Stimulated activated CD4-positive, alpha-beta T cell treated with anti-CD3 and anti-CD28 coated beads, Interleukin-2, amount 100 ng/mL, for 24 hours (primary cell): ENCODE data around the gene NOC2L.
A peak's percentile ranks its signal among the peaks of the same experiment; 100 is the strongest.

Experiments used
- DNase-seq, 2 donors: peaks; one replicate each; pipeline ENCODE4 v3.0.0-alpha.2; 2020

NOC2L gene

DNA sequence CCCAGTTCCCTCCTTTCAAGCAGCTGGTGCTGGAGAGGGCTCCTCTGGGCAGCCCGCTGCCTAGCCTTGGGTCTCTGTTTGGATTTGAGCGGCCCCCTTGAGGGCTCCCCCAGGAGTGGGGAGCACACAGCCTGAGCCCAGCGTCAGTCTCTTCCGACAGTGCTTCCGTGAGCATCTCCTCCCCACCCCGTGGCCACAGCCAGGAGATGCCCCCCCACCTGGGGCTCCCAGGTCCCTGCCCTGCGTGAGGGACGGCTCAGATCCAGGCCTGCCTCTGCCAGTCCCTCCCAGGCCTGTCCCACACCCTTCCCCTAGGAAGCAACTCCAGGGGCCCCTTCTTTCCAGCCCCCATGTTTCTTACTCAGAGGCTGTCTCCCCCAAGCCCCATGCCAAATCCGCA lies 31.8 kb downstream of the NOC2L start:
- DNase-seq, result no peak

DNA sequence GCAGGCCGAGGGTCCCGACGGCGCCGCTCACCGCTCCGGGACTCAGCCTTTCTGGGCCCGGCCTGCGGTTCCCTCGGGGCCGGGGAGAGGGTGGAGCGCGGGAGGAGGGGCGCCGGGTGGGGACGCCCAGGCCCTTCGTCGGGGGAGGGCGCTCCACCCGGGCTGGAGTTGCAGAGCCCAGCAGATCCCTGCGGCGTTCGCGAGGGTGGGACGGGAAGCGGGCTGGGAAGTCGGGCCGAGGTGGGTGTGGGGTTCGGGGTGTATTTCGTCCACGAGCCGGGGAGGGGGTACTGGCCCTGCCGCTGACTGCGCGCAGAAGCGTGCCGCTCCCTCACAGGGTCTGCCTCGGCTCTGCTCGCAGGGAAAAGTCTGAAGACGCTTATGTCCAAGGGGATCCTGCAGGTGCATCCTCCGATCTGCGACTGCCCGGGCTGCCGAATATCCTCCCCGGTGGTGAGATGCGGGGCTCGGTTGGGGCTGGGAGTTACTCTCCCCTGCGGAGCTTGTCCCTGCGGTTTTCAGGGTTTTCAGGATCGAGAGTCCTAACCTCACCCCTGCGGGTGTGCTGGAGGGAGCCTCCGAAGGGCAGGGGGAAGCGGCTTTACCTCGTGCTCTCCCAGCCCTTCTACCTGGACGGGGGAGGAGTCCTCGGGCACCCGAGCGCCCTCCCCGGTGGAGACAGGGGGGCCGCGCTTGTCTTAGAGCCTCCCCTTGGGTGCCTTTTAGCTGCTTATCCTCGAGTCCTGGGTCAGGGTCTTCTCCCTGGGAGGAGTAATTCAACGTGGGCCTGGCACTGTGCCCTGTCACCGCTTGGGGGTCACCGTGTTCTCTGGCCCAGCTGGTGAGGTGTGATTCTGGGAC lies 33.3 kb downstream of the NOC2L start:
- no peak for DNase-seq

DNA sequence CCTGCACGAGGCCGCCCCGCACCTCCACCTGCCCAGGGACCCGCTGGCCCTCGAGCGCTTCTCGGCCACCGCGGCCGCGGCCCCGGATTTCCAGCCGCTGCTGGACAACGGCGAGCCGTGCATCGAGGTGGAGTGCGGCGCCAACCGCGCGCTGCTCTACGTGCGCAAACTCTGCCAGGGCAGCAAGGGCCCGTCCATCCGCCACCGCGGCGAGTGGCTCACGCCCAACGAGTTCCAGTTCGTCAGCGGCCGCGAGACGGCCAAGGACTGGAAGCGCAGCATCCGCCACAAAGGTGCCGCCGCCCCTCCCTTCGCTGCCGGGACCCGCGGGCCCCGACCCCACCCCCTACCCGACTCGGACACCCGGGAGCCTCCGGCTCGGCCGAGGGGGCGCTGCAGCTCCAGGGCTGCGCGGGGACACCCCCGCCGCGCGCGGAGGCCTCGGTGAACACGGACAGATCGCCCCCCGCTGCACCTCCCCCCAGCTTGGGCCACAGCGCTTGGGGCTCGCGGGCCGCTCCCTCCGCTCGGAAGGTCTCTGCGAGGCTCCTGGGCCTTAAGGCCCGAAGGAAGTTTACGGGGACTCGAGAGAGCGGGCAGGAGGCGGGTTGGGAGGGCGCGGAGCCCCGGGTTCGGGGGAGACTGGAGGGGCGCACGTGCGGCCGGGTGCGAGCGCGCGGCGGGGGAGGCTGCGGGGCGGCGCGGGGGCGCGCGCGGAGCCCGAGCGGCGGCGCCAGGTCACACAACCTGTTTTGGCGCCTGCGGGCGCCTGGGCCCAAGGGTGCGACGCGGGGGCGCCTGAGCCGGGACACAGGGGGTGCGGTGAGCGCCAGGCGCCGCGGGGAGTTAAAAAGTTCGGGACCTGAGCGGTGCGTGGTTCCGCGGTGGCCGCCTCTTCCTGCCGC lies 34.1 kb downstream of the NOC2L start:
- no peak for DNase-seq

DNA sequence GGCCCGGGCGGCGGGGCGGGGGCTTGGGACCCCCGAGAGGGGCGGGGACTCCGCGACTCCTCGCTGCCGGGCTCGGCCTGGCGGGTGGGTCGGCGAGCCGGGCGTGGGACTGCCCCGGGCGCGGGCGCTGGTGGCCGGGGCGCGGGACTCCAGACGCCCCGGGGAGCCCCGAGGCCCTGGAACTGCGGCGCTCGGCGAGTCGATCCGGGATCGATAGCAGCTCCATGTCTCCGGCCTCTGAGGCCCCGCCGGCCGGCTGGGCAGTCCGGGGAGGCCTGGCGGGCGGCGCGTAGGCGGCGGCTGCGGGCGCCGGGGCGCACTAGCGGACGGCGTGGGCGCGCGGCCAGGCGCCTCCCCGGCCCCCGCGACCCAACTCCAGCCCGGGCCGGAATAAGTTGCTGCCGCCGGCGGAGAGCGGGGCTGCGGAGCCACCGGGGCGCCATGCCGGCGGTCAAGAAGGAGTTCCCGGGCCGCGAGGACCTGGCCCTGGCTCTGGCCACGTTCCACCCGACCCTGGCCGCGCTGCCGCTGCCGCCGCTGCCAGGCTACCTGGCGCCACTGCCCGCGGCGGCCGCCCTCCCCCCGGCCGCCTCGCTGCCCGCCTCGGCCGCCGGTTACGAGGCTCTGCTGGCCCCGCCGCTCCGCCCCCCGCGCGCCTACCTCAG lies 34.9 kb downstream of the NOC2L start:
- DNase-seq, result no peak

DNA sequence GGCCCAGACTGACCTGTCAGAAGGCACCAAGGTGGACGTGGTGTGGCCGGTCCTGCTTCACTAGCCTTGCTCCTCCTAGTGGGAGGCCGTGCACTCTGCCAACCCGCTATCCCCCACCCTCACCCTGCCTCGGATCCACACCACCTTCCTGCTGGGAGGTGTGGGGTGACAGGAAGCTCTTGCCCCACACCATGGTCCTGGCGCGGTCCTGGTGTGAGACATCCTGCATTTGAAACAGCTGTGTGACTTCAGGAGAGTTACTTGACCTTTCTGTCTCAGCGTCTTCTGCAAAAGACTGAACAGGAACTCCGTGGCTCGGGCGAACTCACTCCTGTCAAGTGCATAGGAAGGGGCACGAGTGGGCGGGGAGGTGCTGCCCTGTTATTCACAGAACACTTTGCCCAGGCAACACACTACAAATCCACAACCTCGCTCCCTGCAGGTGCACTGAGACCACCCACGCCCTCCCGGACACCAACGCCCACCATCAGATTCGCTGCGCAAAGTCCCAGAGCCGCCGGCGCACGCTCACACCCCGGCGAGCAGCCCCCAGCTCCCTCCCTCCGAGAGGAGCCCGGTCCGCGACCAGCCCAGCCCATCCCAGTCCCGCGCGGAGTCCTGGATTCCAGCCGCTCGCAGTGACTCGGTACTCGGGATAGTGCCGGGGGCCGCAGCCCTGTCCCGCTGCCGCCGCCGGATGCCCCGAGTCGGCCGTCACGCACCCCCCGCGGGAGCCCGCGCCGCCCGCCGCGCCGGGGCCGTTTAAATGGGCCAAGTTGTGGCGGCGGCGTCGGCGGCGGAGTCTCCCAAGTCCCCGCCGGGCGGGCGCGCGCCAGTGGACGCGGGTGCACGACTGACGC lies 35.7 kb downstream of the NOC2L start, which contains the start of gene SAMD11:
Gene SAMD11, plus strand, starts transcription at position 793 of the 860 bp plus-strand sequence. CDS start 509 bp downstream, outside the sequence.
- peak; percentile 69 to 71 for DNase-seq

DNA sequence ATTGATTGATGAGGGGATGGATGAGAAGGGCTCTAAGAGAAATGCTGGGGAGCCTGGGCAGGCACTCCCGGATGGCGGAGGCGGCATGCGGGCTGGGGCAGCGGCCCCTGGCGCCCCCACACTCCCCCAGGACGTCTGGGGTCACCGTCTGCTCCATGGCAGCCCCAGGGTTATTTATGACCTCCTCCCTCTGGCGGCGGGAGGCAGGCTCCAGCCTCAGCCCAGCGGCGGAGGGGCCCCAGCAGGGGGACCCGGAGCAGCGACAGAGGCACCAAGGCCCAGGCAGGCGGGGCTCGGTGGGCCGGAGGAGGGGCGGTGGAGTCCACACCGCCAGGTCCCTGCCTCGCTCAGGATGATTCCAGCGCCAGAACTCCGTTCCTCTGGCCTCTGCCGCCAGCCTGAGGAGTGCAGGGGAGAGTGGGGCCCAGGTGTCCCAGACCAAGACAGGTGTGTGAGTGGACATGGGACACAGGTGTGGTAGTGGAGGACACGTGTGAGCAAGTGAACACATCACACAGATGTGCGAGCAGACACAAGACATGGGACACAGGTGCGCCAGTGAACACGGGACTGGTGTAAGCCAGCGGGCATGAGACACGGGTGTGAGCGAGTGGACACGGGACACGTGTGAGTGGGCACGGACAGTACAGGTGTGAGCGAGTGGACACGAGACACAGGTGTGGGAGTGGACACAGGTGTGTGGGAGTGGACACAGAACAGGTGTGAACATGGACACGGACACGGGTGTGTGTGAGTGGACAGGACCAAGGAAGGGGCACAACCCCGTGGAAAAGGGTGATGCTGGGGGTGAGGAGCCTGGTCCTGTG lies 37.8 kb downstream of the NOC2L start:
- DNase-seq, result peak in 1 of 2 donors; percentile 49

DNA sequence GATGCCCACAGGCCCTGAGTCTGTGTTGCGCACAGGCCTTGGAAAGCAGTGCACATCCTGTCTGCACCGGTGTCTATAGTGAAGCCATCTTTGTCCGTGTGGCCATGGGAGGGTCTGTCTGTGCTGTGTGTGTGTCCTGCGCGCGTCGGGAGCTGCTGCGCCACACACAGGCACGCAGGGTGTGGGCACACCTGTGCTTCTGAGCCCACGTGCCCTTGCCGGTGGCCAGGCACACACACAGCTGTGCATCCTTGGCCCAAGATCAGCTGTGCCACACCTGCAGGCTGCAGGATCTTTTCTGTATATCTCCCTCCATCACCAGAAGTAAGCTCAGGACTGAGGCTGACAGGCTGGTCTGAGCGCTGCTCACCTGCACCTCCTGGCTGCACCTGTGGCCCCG lies 38.5 kb downstream of the NOC2L start:
- DNase-seq, result no peak

DNA sequence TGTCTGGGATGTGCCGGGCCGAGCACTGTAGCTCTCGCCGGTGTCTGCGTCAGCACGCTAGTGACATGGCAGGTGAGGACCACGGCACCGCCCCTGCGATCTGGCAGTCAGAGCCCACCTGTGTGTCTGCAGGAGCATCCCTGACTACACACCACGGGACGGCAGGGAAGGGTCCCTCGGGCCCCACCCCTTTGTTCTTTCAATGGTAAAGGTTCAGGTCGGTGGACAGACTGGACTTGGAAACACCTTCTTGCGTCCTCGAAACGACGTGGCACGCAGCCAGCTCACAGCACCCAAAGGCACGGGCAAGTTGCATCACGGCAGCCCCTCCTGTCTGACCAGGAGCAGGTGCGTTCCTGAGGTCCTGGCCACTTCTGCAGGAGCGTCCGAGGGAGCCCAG lies 39.0 kb downstream of the NOC2L start:
- no peak for DNase-seq

DNA sequence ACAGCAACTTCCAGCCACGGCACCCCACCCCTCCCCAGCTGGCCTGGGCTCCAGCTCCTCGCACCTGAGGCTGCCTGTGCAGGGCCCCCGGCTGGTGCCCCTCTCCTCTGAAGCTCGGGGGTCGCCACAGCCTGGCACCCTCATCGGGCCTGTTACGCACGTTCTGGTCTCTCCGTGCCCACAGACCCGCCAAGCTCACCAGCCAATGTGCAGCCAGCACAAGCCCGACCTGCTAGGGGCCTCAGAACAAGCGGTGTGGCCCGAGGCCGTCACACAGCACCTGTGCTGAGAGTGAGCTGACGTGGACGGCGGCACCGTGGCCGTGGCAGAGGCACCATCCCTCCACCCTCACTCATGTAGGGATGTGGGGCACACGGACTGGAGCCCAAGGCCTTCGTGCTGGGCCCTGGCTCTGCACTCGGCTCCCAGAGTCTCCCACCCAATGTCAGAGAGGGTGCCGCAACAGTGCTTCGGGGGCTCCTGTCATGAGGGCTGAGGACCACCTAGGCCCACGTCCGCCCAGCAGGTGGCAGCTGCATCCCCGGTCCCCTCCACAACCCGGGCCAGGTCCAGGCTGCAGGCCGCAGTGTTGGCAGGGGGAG lies 39.7 kb downstream of the NOC2L start:
- DNase-seq, result no peak

DNA sequence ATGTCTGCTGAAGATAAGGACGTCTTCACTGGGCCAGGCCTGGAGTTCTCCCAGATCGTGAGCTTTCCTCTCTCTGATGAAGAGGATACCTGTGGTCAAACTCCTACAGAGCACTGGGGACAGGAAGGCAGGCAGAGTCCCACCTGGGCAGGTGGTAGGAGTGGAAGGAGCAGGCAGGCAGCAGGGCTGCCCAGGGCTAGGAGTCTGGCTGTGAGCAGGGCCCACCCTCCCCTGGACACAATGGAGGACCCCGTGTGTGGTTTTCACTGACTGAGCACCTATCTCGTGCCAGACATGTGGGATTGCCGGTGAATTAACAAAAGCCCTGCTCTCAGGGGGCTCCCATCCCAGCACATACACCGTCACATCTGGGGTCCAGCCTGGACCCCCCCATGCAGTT lies 40.2 kb downstream of the NOC2L start:
- no peak for DNase-seq

DNA sequence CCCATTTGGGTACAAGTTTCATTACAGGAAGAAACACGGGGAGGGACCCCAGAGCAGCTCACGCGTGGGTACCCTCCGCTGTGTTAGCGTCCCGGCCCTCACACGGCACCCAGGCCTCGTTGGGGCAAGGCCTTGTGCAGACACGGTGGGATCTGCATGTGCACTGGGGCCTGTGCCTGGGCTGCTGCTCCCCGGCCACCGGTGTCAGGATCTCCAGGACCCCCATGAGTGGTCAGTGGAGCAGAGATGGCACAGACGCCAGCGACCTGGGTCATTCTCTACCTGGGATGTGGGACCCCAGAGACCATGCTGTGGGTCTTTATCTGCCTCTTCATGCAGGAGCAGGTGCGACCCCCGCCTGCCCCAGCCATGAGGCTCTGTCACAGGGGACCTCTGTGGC lies 40.7 kb downstream of the NOC2L start:
- no peak for DNase-seq

DNA sequence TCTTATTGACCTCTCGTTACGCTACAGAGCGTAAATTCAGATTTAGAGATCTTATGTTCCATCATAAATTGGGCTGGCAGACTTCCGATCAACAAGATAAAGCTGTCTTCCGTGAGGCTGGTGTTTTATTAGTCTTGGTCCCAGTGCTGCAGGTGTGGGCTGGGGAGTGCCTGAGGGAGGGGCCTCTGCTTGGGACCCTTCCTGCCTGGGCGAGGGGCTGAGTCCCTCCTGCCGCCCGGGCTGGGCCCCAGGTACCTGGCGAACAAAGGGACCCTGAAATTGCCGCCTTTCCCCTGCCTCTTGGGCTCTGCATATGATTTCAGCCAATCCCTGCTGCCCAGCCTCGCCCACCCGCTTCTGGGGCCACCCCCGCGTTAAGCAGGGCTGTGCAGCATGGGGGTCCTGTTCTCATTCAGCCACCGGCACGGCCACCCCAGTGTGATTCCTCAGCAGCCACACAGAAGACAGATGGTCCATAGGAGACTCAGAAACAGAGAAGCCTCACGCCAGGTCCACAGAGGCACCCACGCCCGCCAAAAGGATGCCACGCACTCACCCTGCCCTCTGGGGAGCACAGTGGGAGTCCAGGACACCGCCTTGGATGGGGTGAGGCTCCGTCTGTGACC lies 41.5 kb downstream of the NOC2L start:
- no peak for DNase-seq

DNA sequence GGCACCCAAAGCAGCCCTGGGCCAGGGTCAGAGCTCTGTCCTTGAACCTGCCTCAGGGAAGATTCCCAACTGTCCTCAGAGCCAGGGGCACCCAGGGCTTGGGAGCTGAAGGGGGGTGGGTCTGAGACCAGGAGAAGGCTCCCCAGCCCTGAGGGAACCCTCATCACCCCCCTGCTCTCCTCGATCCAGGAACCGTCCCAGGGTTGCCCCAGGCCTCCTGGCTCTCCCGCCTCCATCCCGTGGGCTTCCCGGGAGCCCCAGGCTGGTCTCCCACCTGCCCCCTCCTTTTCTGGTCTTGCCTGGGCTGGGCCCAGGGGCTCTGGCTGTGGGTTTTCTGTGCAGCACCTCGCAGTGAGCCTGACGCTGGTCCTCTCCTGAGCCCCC lies 42.0 kb downstream of the NOC2L start:
- DNase-seq, result no peak

DNA sequence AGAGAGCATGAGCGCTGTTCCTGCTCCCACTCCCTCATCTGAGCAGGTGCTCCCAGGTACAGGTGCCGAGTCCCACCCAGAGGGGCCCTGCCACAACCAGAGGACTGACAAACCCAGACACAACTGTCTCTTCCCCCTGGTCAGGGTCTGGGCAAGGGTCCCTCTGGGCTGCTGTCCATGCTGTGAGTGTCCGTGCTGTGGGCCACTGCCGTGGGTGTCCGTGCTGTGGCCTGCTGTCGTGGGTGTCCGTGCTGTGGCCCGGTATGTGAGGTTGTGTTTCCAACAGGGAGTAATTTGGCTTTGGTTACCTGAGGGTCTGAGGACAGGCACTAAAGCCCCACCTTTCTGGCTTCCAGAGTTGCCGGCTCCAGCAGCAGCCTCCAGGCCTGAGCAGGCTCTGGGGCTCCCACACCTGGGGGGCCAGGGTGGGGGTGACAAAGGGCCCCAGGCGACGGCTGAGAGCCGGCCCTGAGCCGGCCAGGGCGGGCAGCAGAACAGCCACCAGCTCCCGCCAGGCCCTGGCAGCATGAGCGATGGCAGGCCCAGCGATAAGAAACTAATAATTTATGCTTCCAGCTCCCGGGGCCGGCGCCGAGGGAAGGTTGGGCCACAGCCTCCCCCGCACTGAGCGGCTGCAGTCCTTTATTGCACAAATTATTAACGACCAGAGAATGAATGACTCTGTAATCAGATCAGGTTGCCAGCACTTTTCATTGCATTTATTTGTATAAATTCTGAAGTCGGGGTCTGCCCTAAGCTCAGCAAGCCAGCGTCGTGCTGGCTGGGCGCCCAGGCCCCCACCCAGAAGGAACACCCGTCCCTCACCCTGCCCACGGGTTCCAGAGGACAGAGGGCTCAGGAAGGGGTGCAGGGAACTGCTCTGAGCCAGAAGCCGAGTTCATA lies 42.6 kb downstream of the NOC2L start:
- no peak for DNase-seq

DNA sequence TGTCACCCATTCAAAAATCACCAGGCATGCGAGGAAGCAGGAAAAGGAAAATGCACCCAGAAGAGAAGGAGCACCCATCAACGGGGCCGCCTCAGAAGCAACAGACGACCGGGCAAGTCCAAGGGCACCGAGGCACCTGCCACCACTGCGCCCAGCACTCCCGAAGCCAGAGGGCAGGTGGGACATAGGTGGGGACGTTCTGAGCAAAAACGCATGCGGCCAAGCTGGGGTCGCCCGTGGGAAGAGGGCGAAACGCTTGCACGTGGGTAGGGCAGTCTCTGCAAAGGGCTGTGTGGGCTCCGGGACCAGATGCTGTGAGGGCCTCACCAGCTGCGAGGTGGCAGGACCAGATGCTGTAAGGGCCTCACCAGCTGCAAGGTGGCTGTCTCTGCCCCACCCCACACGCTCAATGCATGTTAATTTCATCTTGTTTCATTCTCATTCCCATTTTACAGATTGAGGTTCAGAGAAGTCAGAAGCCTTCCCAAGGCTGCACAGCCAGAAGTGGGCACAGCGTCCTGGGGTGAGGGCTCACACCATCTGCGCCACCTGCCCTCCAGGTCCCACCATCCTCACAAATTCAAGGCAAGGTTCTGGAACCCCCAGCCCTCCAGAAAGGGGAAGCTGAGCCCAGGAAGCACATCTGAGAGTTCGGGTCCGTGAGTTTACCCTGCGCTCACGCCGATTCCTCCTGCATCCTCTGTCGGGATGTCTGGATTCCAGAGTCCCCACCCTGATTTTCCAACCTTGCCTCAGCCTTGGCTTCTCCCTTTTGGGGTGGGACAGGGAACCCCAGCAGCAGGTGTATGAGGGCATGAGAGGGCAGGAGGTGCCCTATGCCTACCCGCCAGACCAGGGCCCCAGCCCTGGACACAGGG lies 43.5 kb downstream of the NOC2L start:
- peak in 1 of 2 donors; percentile 0 for DNase-seq

DNA sequence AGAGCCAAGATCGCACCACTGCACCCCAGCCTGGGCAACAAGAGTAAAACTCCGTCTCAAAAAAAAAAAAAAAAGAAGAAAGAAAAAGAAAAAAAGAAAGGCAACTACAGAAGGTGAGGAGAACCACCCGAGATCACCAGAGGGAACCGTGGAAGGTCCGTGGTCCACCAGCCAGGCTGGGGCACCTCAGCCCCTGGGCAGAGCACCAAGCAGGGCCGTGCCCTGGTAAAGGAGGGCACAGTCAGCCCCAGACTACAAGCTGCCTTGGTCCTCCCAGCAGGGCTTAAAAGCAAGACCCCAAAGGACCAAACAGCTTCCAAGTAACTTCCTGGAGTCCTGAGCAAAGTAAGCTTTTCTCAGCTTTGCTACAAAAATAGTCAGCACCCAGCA lies 44.2 kb downstream of the NOC2L start:
- DNase-seq, result no peak

DNA sequence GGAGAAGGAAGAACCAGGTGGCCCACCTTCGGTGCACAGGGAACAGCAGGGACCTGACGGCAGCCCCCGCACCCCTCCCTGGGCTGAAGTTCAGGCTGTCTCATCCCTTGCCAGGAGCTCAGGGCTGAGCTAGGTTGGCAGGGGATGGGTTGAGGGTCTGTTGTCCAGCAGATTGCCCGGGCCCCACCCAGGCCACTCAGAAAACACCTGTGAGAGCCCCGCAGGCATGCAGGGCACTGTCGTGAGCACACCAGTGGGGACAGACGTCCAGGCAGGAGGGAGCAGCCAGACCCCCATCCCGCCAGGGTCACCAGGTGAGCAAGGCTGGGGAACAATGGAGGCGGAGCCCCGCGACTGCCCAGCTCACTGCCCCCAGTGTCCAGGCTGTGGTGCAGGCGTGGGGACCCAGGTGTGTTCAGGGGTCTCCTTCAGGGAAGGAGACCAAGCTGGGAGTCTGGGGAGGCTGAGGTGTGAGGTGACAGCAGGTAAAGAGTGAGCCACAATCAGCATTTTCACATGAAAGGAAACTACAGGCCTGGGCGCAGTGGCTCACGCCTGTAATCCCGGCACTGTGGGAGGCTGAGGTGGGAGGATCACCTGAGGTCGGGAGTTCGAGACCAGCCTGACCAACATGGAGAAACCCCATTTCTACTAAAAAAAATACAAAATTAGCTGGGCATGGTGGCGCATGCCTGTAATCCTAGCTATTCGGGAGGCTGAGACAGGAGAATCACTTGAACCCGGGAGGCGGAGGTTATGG lies 44.7 kb downstream of the NOC2L start:
- DNase-seq, result no peak
